ENCODE results near the gene CCDC47. TPM values are rescaled to one million over a fixed set of nuclear protein-coding genes. Genes with fewer than 3 reads are reported as not detected.

CCDC47 gene
- total and polyA plus RNA-seq, 2 of the 13 experiments (the other 11 are each of a cell fraction or from before 2014, with no cell fraction given): 59.3 to 99.5 TPM

GRCh38 chr17:63741408-63742173, 31.8 kb downstream of the CCDC47 start, which contains the start of gene STRADA:
Gene STRADA (minus strand): TSS chr17:63741799. CDS start chr17:63728369, 13,430 bp downstream.
- peak within 1 kb of the TSS; percentile 75 to 99 (median 92) for H3K4me3 ChIP-seq (replicated peaks in 1 of 3; ENCODE audit: insufficient read depth in 1 of 3, low read depth in 2 of 3, low read length in 3 of 3)
- H3K4me2 ChIP-seq (ENCODE audit: low read depth, low read length): peak within 1 kb of the TSS; percentile 97
- H3K27me3 ChIP-seq (ENCODE audit: control insufficient read depth in 1 of 2, insufficient read depth in 2 of 2, low read length in 2 of 2): no peaks in the 10 kb centered on the region; a peak in 1 of 5 replicates
- peak within 1 kb of the TSS; percentile 93 for H3K9ac ChIP-seq (ENCODE audit: insufficient read depth, low read depth, low read length)
- ChIA-PET POLR2A (interaction anchor here (0.7 to 4.8 kb wide), 8 partner anchors 9 to 120 kb away, joined by 3 to 77 read pairs (median 5); partner anchors contain the start of genes CCDC47, DDX42 and MAP3K3), CTCF (ENCODE audit: low intra/inter-chr PET ratio, low total read pairs) (no interaction called here)
- FAIRE-seq (peak; percentile 64), DNase-seq (ENCODE audit: low spot score) (peak; percentile 96), ATAC-seq (peak; percentile 96)
- intact Hi-C loops (cut with micrococcal nuclease; ENCODE audit: unreplicated experiment) (loop anchor here (1.0 to 2.0 kb wide), 3 partner anchors 32 to 191 kb away; partner anchors contain the start of genes CCDC47, DCAF7, FTSJ3 and PSMC5), in situ Hi-C loops (cut with HindIII; ENCODE audit: extremely low pct_ligation_motif_present, low pct_unique_long_range_greater_than_20kb) (no loop called here)
- H3K79me2 ChIP-seq (ENCODE audit: insufficient read depth, low read length): peaks cover 12% of the 10 kb centered on the region
- no peaks in the 10 kb centered on the region for H3K9me3 ChIP-seq (ENCODE audit: low read length)
- 0% methylated on average over 22 of the region's 61 CpGs for WGBS (ENCODE audit: low lambda C conversion rate)
- H3K36me3 ChIP-seq (replicated peaks in 1 of 2; ENCODE audit: control insufficient read depth in 1 of 2, insufficient read depth in 2 of 2, low read length in 2 of 2): peaks cover 1 to 10% of the 10 kb centered on the region in 2 experiments; a peak in 3 of 5 replicates
- BruUV-seq (replicated peaks): no TSS peak
- peak within 1 kb of the TSS; percentile 84 for H3K27ac ChIP-seq (ENCODE audit: extremely low read length, insufficient read depth, low read length)
- H3K4me1 ChIP-seq (ENCODE audit: insufficient read depth, low read length): peaks cover 14% of the 10 kb centered on the region
- H2AFZ ChIP-seq (ENCODE audit: low read length): peak within 1 kb of the TSS; percentile 73
- no peaks in the 10 kb centered on the region for H4K20me1 ChIP-seq (ENCODE audit: insufficient read depth, low read length)
- TF ChIP-seq SRF (IDR thresholded peaks at IDR 0.05; ENCODE audit: low read depth, low read length) (no peak), SMC3 (IDR thresholded peaks at IDR 0.05; ENCODE audit: low read length) (no peak), ZNF326 (CRISPR knock-in tag; IDR thresholded peaks at IDR 0.05; ENCODE audit: borderline replicate concordance) (no peak), SATB2 (CRISPR knock-in tag; IDR thresholded peaks at IDR 0.05) (no peak; the same call in 1 of the 2 replicates), ELF4 (CRISPR knock-in tag; IDR thresholded peaks at IDR 0.05; ENCODE audit: borderline replicate concordance) (peak; percentile 88), HDAC6 (IDR thresholded peaks at IDR 0.05; ENCODE audit: low read depth, low read length) (no peak), AHDC1 (CRISPR knock-in tag; IDR thresholded peaks at IDR 0.05; ENCODE audit: borderline replicate concordance) (no peak; the same call in 1 of the 2 replicates), CSRNP2 (CRISPR knock-in tag; conservative IDR thresholded peaks at IDR 0.05; ENCODE audit: low read depth) (no peak), SOX13 (IDR thresholded peaks at IDR 0.05) (no peak), SOX13 (CRISPR knock-in tag; conservative IDR thresholded peaks at IDR 0.05 in 1 of 2, IDR thresholded peaks at IDR 0.05 in 1 of 2) (no peak), IRX3 (CRISPR knock-in tag; IDR thresholded peaks at IDR 0.05; ENCODE audit: borderline replicate concordance, low read depth) (peak; percentile 92; the same call in 1 of the 2 replicates), THYN1 (CRISPR knock-in tag; IDR thresholded peaks at IDR 0.05; ENCODE audit: borderline replicate concordance, low read depth) (no peak), ZNF33B (CRISPR knock-in tag; IDR thresholded peaks at IDR 0.05) (no peak; the same call in 1 of the 2 replicates), ZNF224 (CRISPR knock-in tag; IDR thresholded peaks at IDR 0.05) (peak; percentile 95), ZSCAN30 (CRISPR knock-in tag; IDR thresholded peaks at IDR 0.05) (peak; percentile 95; the same call in 1 of the 2 replicates), ZNF7 (CRISPR knock-in tag; IDR thresholded peaks at IDR 0.05) (no peak), IKZF4 (CRISPR knock-in tag; IDR thresholded peaks at IDR 0.05; ENCODE audit: borderline replicate concordance, low read depth, not compliant biosample characterization) (peak; percentile 66)
